ENCODE measurements around the gene PYGB.

The PYGB gene

GRCh38 chr20:25271486-25272222, 23.8 kb downstream of the PYGB start:
- DNase-seq (ENCODE audit: low read depth in 2 of 2) = no peak

DNA sequence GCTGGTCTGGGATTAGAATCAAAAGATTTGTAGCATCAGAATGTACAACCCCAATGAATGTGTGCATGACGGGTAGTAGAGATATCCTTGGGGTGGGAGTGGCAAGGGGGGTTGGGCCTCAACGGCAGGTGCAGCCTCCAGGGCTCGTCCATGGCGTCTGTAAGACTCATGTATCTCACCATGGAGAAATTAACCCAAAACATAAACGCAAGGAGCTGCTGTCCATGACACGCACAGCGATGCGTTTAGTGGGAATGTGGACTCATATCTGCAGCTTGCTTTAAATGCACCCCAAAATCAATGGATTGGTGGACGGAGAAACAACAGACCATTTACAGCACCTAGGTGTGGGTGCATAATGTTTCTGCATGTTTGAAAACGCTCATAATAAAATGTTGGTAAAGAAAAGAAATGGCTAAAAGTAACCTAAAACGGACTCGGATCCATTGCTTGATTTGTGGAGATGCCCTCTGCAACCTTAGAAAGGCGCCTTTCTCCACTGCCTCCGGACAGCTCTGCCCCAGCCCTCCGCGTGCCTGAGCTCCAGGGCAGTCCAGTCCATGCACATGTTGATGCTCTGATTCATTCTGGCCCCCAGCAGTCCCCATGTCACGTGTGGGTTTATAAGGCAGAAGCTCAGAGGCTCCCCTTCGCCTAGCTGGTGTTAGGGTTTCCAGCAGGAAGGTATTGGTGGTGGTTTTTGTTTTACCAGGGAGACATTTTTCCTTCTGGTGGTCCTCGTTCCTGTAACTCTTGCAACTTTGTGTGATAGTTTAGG, 24.5 kb downstream of the PYGB start:
- DNase-seq (ENCODE audit: low read depth in 2 of 2) = no peak

GRCh38 chr20:25273046-25273445, 25.2 kb downstream of the PYGB start:
- no peak for DNase-seq (ENCODE audit: low read depth in 2 of 2)

- DNase-seq (ENCODE audit: low read depth in 2 of 2) = no peak
Observed at GRCh38 chr20:25273541-25274358, 25.9 kb downstream of the PYGB start.

DNA sequence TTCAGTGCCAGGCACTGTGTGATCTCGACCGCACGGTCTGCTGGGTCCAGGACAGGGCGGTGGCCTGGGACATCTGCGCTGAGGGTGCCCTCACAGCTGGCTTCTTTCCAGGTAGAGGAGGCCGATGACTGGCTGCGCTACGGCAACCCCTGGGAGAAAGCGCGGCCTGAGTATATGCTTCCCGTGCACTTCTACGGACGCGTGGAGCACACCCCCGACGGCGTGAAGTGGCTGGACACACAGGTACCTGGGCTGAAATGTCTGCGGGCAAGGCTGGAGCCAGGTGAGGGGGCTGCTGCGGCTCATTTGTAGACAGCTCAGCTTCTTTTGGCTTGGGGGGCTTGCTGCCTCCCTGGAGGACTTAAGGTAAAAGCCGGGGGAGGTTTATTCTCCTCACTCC, 26.6 kb downstream of the PYGB start:
- DNase-seq (ENCODE audit: low read depth in 2 of 2) = no peak

DNA sequence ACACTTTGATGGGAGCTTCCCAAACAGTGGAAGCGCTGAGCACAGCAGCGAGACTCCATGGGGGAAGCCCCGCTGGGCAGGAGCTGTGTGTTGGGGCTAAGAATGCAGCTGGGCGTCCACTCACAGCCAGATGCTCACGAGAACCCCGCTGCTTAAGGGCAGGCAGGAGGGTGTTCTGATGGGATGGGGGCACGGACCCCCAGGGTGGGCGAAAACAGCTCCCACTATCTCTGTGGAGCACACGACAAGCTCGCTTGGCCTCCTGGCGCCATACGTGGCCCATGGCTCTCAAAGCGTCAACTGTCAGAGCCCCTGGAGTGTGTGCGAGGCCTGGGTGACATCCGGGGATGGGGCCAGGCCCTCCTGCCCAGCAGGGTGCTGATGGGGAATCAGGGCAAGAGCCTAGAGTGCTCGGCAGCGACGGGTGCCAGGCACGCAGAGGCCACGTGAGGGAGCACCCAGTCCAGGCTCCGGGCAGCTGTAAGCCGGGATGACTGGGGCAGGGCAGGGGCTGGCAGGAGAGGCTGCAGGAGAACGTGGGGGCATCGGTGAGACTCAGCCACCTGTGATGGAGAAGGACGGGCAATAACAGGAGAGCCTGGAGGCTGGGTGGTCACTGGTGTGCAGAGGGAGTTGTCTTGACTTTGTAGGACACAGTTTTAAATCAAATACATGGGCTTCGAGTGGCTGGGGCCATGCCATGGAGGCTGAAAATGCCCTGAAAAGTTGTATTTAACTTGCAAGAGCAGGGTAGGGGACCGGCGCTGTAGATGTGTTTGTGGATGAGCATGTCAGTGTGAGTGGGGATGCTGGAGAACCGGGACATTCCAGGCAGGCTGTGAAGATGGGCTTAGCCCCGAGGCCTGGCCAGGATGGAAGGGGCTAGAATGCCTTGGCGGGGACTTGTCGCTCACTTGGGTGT, 27.3 kb downstream of the PYGB start:
- no peak for DNase-seq (ENCODE audit: low read depth in 2 of 2)

GRCh38 chr20:25275813-25276532, 28.1 kb downstream of the PYGB start:
- no peak for DNase-seq (ENCODE audit: low read depth in 2 of 2)

GRCh38 chr20:25276533-25277050, 28.7 kb downstream of the PYGB start:
- no peak for DNase-seq (ENCODE audit: low read depth in 2 of 2)

DNA sequence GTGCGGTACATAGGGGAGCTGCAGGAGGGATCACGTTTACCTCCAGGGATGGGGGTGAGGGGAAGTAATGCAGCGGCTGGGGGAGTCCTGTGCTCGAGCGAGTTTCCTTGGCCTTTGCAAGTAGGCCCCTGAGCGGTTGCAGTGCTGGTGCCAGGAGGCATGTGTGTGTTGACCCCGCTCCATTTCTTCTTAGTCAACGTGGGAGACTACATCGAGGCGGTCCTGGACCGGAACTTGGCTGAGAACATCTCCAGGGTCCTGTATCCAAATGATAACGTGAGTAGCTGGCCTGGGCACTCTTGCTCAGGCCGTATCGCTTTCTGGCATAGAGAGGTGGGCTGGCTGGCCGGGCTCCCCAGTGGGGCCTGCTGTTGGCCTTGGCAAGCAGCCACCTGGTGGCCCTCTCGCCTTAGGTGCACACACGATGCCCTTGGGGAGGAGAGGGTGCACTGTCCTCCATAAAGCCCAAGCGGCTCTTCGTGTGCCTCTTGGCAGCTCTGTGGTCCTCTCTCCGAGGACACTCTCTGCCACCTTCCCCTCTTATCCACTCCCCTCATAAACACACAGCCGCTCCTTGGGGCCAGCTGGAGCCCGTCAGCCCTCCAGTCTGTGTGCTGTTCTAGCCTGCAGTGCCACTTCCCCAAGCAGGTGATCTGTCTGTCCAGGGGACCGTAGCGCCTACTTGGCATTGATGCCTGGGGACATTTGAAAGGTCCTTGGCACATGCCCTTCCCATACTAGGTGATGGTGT, 29.3 kb downstream of the PYGB start:
- no peak for DNase-seq (ENCODE audit: low read depth in 2 of 2)

GRCh38 chr20:25277941-25278521, 30.1 kb downstream of the PYGB start:
- no peak for DNase-seq (ENCODE audit: low read depth in 2 of 2)

DNA sequence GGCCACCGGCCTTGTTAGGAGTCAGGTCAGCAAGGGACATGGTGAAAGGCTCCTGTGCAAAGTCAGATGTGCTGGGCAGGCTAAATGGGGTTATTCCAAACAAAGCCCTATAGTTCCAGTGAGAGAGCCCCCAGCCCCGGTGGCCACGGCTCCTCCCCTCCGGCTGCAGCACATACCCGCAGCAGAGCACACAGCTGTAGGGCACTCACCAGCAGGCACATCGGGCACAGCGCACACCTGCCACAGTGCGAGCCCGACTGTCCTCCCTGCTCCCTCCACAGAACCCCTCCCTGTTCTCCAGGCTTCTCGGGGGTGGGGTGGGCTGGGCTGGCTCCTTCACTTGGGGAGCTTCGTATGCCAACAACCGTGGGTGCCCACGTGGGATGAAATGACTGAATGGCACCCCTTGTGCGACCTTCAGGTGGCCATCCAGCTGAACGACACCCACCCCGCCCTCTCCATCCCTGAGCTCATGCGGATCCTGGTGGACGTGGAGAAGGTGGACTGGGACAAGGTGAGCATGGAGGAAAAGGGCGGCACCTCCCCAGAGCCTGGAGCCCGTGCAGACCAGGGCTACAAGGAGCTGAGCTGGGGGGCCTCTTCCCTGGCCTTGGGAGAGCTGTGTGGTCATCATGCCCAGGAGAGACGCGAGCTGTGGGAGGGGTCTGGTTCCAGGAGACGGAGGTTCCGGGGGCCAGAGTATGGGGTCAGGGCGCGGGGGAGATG, 30.9 kb downstream of the PYGB start:
- no peak for DNase-seq (ENCODE audit: low read depth in 2 of 2)

DNA sequence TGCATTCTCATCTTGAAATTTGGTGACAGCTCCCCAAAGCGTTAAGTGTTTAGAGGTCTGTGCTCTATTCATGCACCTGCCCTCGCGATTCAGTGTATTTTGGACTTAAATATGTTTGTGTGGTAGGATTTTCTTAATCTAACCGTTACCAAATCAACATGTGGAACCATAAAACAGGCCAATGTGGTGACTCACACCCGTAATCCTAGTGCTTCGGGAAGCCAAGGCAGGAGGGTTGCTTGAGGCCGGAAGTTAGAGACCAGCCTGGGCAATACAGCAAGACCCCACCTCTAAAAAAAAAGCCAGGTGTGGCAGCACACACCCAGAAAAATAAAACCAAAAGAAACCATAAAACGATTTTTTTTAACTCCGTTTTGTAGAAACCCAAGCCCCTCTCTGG, 31.5 kb downstream of the PYGB start:
- DNase-seq (ENCODE audit: low read depth in 2 of 2) = no peak

DNA sequence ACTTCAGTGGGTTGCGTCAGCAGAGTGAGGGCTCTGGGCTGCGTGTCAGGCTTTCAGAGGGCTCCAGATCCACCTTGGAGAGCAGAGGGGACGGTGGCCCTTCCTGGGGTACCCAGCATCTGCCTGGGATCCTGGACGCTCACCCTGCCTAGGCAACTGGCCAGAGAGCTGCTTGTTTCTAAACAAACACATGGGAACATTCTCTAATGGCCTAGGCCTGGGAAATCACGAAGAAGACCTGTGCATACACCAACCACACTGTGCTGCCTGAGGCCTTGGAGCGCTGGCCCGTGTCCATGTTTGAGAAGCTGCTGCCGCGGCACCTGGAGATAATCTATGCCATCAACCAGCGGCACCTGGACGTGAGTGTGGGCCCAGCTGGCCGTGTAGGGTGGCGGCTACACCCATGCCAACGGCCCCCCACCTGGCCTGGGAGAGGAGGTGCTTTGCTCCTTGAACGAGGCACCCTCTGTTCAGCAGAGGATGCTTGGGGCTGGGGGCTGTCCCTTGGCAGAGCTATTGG, 32.2 kb downstream of the PYGB start:
- no peak for DNase-seq (ENCODE audit: low read depth in 2 of 2)

DNA sequence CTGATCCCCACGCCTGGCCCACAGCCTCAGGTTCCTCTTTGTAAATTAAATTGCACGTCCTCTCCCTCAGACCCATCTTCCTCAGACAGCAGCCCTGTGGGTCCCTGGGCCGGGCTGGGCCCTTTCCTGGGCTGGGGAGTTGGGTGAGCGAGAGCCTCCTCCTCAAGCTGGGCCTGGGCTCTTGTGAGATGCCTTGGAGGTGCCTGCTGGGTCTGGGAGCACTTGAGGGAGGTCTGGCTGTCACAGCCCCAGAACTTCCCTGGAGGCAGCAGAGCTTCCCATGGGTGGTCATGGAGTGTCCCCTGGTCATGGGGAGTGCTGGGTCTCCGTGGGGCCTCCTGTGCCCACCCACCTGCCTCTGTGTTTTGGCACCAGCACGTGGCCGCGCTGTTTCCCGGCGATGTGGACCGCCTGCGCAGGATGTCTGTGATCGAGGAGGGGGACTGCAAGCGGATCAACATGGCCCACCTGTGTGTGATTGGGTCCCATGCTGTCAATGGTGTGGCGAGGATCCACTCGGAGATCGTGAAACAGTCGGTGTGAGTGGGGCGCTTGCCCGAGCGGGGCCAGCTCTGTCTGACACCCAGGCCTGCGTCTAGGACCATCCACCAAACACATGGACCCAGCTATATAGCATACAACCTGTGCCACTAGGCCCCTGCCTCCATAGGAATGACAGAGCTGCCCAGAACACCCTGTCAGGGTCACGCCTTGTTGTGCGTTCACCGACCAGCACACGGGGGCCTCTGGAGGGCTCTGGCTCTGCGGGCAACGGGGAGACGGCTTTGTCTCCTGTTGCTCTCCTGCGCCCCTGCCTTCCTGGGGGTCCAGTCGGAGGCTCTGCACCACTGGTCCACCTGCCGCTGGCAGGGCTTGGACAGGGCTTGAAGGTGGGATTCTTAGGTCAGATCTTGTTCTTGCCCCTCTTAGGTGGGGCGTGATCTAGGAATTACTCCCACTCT, 33.0 kb downstream of the PYGB start:
- DNase-seq (ENCODE audit: low read depth in 2 of 2) = no peak

DNA sequence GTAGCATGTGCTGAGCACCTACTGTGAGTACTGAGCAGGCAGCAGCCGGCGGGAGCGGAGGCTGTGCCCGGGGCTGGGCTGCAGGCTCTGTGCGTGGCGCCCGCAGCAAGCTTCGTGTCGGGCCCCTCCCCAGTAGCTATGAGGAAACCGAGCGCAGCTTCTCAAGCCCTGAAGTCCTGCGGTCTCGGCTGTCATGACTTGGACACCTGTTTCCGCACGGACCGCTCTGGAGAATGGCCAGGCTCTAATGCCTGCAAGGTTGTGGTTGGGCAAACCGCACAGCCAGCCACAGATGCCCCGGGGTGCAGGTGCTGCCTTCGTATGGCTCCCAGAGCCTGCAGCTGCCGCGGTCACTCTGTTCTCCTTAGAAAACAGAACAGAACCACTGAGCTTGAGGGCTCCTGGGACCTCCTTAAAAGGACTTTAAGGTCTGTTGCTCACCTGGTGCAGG, 33.7 kb downstream of the PYGB start:
- DNase-seq (ENCODE audit: low read depth in 2 of 2) = no peak

- no peak for DNase-seq (ENCODE audit: low read depth in 2 of 2)
Observed at GRCh38 chr20:25282034-25282781, 34.3 kb downstream of the PYGB start.

All from stimulated activated CD8-positive, alpha-beta memory T cell treated with anti-CD3 and anti-CD28 coated beads, Interleukin-7, amount 100 ng/mL, for 1 hour (primary cell).